DMS 273 (cell line): ENCODE data around the gene SPNS3.
A peak's percentile ranks its signal among the peaks of the same experiment; 100 is the strongest.

Experiments used
- DNase-seq: peaks from one replicate; lab custom pipeline; 2025; ENCODE audit not compliant: unreplicated experiment; lab: John Stamatoyannopoulos, UW

SPNS3 gene, protein sequence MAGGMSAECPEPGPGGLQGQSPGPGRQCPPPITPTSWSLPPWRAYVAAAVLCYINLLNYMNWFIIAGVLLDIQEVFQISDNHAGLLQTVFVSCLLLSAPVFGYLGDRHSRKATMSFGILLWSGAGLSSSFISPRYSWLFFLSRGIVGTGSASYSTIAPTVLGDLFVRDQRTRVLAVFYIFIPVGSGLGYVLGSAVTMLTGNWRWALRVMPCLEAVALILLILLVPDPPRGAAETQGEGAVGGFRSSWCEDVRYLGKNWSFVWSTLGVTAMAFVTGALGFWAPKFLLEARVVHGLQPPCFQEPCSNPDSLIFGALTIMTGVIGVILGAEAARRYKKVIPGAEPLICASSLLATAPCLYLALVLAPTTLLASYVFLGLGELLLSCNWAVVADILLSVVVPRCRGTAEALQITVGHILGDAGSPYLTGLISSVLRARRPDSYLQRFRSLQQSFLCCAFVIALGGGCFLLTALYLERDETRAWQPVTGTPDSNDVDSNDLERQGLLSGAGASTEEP

DNA sequence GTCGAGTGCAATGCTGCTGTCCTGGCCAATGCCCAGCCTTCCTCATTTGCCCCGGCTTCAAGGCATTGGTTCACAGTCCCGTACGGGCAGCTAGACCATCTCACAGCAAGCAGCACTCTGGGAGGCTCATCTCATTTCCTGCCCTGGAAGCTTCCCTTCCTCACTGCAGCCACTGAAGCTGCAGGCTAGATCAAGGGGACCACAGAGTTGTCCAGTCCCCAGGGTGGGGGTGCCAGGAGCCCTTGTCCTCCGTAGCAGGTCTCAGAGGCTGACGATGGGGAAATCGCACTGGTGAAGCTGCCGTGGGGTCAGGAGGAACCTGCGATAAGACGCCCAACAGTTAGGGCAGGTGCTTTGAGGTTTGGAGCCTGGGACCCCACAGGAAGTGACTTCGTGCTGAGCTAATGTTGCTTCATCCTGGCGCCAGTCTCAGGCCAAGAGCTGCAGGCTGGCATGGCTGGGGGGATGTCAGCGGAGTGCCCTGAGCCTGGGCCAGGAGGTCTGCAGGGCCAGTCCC lies at the start of gene SPNS3:
TSS of gene SPNS3 (plus strand) at position 426 of the 517 bp plus-strand sequence. CDS start at position 454, 28 bp downstream.
- no peak for DNase-seq

DNA sequence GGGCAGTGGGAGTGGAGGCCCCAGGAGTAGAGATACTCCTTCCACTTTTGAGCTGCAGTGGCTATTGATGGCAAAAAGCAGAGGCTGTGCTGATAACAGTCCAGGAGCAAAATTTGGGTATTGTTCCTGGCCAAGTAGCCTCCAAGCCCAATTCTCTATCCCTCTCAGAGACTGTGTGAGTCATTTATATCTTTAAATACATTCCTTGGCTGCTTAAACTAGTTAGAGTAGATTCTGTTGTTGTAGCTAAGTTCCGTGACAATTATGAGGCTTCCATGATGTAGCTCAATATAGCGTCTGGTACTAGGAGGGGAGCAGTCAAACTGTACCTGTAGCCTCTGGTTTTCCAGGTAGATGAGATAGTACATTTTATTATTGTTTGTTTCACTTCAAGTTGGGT lies 47.3 kb upstream of the SPNS3 start:
- DNase-seq, result no peak

DNA sequence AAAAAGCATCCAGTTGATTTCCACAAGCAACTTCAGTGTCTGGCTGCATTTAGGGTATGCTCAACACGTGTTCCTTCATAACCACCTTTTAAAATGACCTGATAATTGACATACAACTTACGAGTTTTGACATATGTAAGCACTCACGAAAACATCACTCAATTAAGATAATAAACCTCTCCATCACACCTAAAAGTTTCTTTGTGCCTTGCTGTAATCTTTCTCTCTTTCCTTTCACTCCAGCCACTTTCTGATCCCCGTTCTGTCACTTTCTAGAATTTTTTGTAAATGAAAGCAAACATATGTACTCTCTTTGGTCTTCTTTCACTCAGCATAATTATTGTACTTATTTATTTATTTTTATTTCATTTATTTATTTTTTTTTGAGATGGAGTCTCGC lies 46.6 kb upstream of the SPNS3 start:
- no peak for DNase-seq

DNA sequence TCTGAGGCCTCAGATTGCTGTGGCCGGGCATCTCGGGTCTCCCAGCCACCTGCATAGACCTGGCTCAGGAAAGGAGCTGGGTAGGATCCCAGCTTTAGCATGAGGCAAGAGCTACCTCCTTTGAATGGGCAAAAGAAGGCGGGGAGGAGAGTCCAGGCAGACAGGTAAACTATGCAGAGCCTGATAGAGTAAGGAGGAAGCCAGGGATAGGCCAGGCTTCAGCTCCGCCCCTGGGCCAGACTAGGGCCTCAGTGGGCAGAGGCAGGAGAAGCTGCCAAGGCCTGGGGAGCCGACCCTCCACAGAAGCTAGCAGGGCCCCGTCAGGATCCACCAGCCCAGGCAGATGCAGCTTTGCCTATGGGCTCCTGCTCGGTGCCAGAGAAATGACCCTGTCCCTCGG lies 44.7 kb upstream of the SPNS3 start:
- no peak for DNase-seq

DNA sequence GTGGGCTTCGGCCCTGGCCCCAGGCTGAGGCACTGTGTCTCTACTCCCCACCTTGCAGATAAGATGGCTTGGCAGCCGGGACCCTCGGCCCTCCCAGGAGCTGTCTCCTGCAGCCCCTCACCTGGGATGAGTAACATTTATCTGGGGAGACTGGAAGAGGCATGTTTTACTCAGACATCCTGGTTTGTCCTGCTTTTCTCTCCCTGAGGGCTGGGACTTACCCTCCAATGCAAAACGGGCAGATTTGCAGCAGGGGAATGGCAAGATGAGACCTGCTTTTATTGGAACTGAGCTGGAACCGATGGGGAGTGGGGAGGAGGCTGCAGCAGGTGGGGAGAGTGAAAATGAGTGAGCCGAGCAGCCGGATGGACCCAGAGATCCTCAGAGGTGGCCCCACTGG lies 39.9 kb upstream of the SPNS3 start:
- DNase-seq, result no peak

DNA sequence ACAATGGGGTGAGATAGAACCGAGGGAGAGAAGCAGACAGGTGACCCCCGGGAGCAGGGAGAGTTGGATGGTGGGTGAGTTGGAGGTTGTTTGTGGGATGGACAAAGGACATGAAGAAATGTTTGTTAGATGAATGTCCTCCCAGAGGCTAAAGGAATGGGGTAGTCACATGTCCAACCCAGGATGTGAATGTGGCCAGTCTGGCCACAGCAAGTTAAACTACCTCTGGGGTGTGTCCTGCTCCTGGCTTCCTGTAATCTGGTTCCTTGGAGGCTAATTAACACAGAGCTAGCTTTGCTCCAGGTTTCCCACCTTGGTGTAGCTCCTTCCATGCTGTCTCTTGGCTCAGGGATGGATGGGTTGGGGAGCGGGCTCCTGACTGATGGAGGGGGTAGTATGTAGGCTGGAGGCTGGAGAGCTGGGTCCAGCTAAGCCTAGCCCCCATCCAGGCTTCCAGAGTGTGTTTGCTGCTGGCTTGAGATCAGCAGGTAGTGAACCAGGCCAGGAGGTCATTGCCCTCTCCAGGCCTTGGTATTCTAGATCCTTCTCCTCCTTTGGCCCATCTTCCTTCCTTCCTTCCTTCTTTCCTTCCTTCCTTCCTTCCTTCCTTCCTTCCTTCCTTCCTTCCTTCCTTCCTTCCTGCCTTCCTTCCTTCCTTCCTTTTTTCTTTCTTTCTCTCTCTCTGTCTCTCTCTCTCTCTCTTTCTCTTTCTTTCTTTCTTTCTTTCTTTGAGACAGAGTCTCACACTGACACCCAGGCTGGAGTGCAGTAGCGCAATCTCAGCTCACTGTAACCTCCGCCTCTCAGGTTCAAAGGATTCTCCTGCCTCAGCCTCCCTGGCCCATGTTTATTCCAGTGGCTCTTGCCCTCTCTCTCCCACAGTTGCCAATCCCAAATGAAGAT lies 39.3 kb upstream of the SPNS3 start:
- no peak for DNase-seq

DNA sequence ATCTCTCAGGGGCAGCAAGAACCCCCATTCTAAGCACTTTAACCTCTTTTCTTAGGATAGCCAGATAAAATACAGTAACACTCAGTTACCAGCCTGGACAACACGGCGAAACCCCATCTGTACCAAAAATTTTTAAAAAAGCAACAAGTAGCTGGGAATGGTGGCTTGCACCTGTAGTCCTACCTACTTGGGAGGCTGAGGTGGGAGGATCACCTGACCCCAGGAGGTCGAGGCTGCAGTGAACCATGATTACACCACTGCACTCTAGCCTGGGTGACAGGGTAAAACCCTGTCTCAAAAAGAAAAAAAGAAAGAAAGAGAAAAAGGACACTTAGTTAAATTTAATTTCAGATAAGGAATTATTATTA lies 38.6 kb upstream of the SPNS3 start:
- DNase-seq, result no peak

DNA sequence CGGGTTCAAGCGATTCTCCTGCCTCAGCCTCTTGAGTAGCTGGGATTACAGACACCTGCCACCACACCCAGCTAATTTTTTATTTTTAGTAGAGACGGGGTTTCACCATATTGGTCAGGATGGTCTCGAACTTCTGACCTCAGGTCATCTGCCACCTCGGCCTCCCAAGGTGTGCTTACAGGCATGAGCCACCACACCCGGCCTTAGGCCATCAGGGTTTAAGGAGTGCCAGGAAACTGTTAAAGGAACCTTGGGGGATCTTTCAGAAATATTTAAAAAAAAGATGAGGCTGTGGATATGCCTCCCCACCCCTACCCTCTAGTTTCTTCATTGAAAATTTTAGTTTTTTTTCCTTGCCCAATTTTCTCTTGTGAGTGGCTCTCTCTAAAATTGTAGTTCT lies 35.9 kb upstream of the SPNS3 start:
- DNase-seq, result no peak

DNA sequence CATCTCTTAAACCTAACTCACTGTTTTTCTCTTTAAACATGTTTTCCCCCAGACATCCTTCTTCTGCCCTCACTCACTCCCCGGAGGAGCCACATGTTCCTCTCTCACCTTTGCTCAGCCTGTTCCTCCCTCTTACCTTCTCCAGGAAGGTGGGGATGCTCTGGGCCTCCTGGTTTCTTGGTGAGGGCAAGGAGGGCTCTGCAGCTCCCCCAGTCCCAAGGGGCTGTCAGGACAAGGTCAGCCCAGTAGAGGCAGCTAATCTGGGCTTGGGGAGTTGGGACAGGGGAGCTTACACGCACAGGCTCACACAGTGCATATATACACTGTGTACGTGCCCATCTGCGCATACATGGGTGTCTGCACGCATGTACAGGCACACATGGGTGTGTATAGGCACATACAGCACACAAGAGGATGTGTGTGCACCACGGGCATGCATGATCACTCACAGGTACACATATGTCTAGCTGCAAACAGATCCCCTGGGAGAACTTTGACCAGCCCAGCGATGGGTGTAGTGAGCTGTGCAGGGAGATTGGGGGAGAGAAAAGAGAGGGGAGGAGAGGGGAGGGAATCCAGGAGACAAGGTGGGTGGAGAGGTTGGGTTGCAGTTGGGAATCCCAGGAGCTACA lies 28.6 kb upstream of the SPNS3 start:
- no peak for DNase-seq

DNA sequence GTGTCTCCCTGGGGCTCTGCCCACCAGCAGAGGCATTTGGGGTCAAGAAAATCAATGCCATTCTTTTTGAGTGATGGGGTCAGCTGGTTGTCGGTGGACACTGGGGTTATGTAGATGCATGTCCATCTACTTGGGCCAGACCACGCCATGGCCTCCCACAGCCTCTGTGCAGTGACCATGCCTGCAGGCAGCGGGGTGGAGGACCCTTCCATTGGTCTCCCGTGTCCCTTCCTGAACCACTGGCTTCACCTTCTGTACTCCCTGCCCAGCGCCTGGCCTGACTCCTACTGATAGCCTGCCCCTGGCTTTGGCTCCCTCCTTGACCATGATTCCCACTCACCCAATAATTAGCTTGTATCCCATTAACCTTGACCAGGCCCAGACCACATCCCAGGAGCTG lies 28.0 kb upstream of the SPNS3 start:
- no peak for DNase-seq

DNA sequence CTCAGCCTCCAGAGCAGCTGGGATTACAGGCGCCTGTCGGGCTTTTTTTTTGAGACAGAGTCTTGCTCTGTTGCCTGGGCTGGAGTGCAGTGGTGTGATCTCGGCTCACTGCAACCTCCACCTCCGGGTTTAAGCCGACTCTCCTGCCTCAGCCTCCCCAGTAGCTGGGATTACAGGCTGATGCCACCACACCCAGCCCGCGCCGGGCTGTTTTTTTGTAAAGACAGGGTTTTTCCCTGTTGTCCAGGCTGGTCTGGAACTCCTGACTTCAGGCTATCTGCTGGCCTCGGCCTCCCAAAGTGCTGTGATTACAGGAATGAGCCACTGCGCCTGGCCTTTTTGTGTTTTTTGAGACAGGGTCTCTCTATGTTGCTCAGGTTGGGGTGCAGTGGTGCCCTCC lies 27.4 kb upstream of the SPNS3 start:
- DNase-seq, result no peak

DNA sequence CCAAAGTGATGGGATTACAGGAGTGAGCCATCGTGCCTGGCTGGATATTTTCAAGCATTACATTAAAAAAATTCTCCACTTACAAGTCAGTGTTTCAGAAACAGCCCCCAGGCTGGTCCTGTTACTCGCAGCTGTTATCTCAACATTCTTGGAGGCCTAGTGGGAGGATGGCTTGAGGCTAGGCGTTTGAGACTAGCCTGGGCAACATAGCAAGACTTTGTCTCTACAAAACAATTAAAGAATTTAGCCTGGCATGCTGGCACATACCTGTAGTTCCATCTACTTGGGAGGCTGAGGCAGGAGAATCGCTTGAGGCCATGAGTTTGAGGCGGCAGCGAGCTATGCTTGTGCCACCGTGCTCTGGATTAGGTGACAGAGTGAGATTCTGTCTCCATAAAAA lies 26.5 kb upstream of the SPNS3 start:
- DNase-seq, result no peak

DNA sequence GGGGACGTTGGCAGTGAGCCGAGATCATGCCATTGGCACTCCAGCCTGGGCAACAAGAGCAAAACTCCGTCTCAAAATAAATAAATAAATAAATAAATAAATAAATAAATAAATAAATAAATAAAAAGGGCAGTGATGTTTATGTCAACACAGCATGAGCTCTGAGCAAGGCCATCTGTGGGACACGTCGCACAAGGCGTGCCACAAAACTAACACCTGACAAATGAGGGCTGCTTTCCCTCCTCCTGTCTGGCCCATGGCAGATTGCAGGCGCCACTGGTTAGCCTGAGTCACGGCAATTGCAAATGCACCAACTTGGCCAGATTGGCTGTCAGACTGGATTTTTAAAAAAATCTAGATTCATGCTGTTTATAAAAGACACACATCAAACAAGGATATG lies 25.9 kb upstream of the SPNS3 start:
- DNase-seq, result peak; percentile 87

DNA sequence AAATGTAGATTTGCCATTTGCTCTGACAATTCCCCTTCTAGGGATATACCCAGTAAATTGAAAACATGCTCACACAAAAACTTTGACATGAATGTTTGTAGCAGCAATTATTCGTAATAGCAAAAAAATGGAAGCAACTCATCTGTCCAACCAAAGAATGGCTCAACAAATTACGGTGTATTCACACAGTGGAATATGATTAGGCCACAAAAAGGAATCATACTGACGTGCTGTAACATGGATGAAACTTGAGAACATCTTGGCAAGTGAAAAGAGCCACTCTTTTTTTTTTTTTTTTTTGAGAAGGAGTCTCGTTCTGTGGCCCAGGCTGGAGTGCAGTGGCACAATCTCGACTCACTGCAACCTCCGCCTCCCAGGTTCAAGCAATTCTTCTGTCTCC lies 24.1 kb upstream of the SPNS3 start:
- DNase-seq, result peak; percentile 35

DNA sequence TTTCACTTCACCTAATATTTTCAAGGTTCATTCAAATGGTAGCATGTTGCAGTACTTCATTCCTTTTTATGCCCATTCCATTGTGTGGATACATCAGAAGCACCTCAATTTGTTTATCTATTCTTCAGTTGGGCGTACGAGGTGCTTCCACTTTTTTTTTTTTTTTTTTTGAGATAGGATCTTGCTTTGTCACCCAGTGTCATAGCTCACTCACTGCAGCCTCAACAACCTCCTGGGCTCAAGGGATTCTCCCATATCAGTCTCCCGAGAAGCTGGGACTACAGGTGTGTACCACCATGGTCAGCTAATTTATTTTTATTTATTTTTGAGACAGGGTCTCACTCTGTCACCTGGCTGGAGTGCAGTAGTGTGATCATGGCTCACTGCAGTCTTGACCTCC lies 22.5 kb upstream of the SPNS3 start:
- no peak for DNase-seq

DNA sequence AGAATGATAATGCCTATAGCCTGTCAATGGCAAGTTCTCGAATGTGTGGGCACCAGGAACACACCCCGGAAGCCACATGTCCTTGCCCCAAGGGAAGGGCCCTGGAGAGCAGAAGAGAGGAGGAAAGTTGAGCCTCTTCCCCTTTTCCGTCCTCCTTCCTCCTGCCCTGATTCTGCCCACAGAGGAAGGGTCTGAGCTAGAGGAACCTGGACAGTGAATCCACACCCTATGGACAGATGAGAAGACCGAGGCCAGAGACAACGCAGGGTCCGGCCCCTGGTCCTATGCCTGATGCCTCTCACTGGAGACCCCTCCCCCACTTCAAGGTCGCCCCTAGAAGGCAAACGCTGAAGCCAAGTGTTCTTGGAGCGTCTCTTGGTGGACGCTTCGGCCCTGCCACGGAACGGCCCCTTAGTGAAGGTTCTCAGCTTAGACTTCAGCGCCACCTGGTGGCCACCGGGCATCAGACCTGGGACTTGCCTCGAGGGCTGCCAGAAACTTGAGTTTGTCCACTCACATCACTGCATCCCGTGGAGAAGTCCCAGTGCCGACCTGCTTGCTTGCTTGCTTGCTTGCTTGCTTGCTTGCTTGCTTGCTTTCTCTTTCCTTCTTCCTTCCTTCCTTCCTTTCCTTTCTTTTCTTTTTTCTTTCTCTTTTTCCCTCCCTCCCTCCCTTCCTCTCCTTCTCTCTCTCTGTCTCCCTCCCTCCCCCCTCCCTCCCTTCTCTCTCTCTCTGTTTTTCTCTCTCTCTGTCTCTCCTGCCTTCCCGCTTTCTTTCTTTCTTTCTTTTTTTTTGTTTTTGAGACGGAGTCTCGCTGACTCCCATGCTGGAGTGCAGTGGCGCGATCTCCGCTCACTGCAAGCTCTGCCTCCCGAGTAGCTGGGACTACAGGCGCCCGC lies 20.6 kb upstream of the SPNS3 start:
- DNase-seq, result peak; percentile 97

DNA sequence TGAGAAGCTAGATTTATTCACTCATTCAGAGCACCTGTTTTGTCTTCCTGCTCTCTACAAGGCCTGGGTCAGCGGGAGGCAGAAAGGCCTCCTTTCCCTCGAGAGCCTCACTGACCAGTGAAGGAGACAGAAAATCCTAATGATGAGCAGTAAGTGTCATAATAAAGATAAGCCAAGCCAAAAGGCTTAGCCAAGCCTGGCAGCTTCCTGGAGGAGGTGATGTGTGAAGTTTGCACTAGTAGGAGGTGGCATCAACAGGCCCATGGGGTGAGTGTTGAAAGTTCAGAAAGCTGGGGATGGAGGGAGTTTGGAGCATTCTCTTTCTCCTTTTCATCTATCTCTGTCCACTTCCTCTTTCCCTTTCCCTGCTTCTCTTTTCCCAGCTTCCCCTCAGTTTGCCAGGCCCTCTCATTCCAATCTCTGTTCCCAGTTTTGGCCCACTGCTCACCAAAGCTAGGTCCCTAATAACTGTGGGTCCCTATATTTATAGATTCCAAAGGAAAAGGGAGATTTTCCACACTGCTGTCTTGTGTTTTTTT lies 16.5 kb upstream of the SPNS3 start:
- DNase-seq, result no peak

DNA sequence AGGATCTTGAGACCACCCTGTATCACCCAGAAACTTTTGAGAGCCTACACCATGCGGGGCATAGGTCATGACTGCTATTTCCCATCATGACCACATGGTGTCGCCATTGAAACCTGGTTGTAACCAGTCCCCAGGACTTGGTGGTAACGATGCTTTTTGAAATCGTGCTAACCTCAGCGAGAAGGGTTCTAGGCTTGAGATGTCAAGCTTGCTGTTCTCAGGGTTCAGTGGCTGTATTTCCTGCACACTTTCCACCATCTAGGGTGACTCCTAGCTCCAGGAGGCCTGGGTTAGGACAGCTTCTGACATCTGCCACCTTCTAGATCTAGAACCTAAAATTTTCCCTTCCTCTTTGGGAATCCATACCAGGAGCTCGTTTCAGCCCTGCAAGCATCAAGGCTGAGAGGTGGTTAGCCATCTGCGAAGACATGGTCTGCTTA lies 13.0 kb upstream of the SPNS3 start:
- DNase-seq, result peak; percentile 94

DNA sequence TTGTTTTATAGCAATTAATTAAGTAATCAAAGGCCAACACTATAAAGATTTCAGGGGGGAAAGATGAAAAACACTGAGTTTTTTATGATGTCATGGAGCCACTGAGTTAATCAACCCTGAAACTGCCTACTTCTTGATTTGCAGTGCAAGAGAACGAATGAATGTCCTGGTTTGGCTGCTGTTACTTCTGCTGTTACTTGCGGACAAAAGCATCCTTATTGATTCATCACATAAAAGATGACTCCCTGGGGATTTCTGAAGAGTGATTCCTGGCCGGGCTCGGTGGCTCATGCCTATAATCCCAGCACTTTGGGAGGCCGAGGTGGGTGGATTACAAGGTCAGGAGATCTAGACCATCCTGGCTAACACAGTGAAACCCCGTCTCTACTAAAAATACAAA lies 10.9 kb upstream of the SPNS3 start:
- no peak for DNase-seq

DNA sequence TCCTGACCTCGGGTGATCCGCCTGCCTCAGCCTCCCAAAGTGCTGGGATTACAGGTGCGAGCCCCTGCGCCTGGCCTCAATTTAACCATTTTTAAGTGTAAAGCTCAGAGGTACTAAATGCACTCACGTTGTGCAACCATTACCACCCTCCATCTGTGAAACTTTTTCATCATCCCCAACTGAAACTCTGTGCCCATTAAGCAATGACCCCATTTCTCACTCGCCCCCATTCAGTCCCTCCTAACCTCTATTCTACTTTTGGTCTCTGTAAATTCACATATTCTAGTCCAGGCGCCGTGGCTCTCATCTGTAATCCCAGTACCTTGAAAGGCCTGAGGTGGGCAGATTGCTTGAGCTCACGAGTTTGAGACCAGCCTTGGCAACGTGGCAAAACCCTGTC lies 8.3 kb upstream of the SPNS3 start:
- no peak for DNase-seq
